COLO829 (cell line): ENCODE results near the gene CEP126.
"Not testable (repeated sequence)": the region's sequence is repeated elsewhere in the genome, so short reads cannot be mapped to it uniquely, and the experiment has no call there.

Source experiments
- DNase-seq: peaks from one replicate; pipeline ENCODE4 v3.0.0; 2012; ENCODE audit warnings: low spot score

The CEP126 gene

GRCh38 chr11:101929294-101929915 lies 14.6 kb downstream of the CEP126 start:
- no peak for DNase-seq

GRCh38 chr11:101931692-101932091 lies 16.9 kb downstream of the CEP126 start:
- no peak for DNase-seq

GRCh38 chr11:101940901-101941520 lies 26.2 kb downstream of the CEP126 start:
- no peak for DNase-seq

- DNase-seq = no peak
Observed at GRCh38 chr11:101944923-101945322, 30.1 kb downstream of the CEP126 start.

GRCh38 chr11:101945448-101945847 lies 30.6 kb downstream of the CEP126 start:
- no peak for DNase-seq

- DNase-seq = peak; percentile 71
Observed at GRCh38 chr11:101949680-101950220, 34.9 kb downstream of the CEP126 start.

- DNase-seq = no peak
Observed at GRCh38 chr11:101955278-101955677, 40.5 kb downstream of the CEP126 start.

- DNase-seq = no peak
Observed at GRCh38 chr11:101955701-101956100, 40.9 kb downstream of the CEP126 start.

GRCh38 chr11:101960231-101960630 lies 45.4 kb downstream of the CEP126 start:
- no peak for DNase-seq

- not testable (repeated sequence) for DNase-seq
Observed at GRCh38 chr11:101964200-101964599, 49.4 kb downstream of the CEP126 start.

GRCh38 chr11:101974255-101974654 lies 59.4 kb downstream of the CEP126 start:
- no peak for DNase-seq

GRCh38 chr11:101974771-101975170 lies 60.0 kb downstream of the CEP126 start:
- no peak for DNase-seq

- no peak for DNase-seq
Observed at GRCh38 chr11:101975734-101976133, 60.9 kb downstream of the CEP126 start.

GRCh38 chr11:101987370-101987769 lies 72.6 kb downstream of the CEP126 start:
- no peak for DNase-seq

GRCh38 chr11:101993172-101993571 lies 78.4 kb downstream of the CEP126 start:
- DNase-seq = no peak

- not testable (repeated sequence) for DNase-seq
Observed at GRCh38 chr11:101994052-101994469, 79.3 kb downstream of the CEP126 start.

- DNase-seq = no peak
Observed at GRCh38 chr11:101996111-101996510, 81.3 kb downstream of the CEP126 start.

GRCh38 chr11:102001657-102002338 lies 87.0 kb downstream of the CEP126 start:
- DNase-seq = no peak

GRCh38 chr11:102004220-102004619 lies 89.4 kb downstream of the CEP126 start:
- no peak for DNase-seq

- DNase-seq = no peak
Observed at GRCh38 chr11:102005306-102005705, 90.5 kb downstream of the CEP126 start.

GRCh38 chr11:102006835-102007566 lies 92.2 kb downstream of the CEP126 start:
- no peak for DNase-seq
